HG03342 (cell line): ENCODE results near the gene C1QL1.

ENCODE experiments used
- ATAC-seq: cut with Tn5 transposase; IDR thresholded peaks from one replicate; pipeline ENCODE4 v1.9.1; 2021; ENCODE audit warnings: mild to moderate bottlenecking, moderate library complexity; ENCODE audit not compliant: unreplicated experiment

Gene C1QL1

DNA sequence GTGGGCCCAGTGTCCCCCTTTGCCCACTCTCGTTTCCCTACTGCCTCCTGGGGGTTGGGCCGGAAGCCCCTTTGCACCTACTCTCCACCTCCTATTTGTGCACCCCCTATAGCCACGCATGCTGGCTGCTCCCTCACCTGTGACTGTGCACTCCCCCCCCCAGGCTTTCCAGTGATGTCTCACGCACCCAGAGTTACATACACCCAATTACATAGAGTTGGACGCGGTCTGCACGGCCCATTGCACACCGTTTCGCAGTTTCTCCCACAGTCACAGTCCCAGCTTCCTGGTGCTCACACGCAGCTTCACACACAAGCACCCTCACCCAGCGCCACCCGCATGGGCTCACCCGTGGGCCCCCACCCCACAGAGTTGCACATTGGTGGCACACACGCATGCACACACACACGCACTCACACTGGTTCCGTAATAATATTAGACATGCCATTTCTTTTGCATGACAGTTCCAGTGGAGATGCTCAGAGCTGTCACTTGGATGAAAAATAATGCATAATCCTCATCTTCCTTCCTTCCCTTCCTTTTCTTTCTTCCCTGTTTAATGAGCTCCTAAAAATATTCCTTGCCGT lies 21.5 kb upstream of the C1QL1 start:
- no peak for ATAC-seq

DNA sequence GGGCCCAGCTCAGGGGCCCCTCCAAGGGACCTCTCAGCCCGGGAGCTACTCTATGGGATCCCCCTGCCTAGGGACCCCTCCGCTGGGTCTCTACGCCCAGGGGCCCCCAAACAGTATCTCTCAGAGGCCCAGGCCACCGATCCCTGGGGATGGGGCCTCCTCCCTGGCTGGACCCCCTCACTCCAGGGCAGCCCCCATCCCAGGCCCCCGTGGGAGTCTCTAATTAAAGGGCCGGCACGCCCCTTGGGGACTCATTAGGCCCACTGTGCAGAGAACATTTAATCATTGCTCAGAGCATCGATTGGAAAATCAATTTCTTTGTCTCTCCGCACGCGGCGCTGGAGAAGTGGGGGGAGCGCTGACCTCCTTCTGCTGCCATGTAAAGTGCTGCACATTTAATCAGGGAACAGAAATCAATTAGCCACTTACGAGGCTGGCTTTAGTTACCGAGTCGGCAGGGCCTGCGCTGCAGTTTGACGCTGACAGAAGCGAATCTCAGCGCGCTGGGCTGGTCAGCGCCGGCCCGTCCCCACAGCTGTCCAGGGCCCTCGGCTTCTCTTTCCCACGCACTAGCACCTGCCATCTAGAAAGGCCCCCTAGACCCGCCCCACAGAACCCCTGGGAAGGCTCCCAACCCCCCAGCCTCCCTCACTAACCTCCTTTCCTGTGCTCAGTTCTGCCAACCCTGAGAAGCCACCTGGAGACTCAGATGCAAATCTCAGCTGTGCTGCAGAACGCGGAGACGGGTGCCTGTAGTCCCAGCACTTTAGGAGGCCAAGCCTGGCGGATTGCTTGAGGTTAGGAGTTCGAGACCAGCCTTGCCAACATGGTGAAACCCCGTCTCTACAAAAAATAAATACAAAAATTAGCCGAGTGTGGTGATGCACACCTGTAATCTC lies 20.2 kb upstream of the C1QL1 start:
- no peak for ATAC-seq

DNA sequence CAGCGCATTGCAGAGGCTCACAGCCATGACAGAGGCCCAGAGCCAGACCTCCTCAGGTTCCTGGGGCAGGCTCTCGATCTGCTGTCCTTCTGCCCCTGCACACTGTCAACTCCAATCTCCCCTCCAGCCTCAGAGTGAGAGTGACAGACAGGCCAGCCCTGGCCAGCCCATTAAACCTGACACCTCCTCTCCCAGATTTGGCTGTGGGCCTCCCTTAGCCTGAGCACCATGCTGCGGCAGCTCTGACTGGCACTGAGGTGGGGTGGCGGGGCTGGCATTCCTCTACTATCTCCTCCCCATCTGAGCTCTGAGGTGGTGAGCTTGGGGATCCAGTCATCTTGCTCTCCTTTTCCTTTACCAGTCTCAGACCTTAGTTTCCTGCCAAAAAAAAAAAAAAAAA lies 15.5 kb upstream of the C1QL1 start:
- ATAC-seq, result no peak

DNA sequence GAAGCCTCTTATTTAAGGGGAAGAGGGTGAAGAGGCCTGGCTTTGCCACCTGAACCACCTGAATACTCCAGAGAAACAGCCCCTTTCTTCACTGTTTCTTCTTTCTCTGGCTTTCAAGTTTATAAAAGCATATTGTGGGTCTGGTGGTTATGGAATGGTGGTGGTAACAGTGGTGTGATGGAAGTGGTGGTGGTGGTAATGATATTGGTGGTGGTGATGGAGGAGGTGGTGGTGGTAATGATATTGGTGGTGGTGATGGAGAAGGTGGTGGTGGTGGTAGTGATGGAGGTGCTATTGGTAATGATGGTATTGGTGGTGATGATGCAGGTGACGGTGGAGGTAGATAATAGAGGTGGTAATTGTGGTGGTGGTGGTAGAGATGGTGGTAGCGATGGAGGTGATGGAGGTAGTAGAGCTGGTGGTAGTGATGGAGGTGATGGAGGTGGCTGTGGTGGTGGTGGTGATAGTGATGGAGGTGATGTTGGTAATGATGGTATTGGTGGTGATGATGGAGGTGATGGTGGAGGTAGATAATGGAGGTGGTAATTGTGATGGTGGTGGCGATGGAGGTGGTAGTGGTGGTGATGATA lies 14.1 kb upstream of the C1QL1 start:
- no peak for ATAC-seq

DNA sequence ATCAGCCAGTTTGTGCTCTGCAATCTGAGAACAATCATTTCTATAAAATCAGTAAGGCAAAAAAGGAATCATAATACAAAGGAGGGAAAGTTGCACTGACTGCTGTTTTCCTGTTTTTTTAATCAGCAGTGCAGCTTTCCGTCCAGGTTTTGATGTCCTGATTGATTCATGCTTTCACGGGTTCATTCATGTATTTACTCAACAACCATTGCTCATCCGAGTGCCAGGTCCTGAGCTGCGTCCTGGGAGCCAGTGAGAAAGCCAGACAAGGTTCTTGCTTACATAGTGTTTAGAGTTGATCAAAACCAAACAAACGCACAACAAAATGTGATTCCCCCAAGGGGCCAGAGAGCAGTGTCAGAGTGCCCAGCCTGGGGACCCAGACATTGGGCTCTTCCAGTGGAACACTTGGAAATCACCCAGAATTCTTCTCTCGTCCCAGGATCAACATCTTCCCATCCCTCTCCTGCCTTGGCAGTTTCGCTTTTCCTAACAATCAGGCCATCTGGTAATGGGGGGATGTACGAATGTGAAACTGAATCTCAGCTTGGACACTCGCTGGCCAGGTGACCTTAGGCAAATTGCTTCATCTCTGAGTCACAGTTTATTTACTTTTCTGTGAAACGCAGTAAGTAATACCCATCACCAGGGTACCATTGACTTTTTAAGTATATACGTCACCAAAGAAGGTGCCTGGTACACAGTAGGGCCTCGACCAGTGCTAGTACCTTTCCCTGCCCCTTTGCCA lies 13.3 kb upstream of the C1QL1 start:
- ATAC-seq, result no peak

DNA sequence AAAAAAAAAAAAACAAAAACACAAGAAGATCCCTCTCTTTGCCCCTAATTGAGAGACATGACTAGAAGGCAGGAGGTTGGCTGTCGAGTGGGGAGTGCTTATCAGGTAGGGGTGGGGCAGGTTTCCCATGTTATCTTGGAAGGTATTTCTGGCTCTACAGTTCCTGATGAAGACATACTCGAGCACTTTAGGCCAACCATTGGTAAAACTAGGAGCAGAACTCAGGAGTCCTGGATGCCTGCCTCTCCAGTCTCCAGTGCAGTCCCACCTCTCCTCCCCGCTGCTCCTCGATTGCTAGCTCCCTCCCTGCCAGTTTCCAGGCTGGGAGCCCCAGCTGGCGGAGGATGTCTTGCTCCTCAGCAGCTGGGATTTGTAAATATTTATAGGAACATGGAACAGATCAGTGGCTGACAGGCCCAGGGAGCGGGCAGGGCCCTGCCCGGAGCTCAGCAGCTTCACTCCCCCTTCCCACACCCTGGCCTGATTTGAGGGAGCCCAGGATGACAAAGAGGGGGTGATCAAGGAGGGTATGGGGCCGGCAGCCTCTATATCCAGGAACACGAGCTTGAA lies 11.4 kb upstream of the C1QL1 start:
- ATAC-seq, result no peak

DNA sequence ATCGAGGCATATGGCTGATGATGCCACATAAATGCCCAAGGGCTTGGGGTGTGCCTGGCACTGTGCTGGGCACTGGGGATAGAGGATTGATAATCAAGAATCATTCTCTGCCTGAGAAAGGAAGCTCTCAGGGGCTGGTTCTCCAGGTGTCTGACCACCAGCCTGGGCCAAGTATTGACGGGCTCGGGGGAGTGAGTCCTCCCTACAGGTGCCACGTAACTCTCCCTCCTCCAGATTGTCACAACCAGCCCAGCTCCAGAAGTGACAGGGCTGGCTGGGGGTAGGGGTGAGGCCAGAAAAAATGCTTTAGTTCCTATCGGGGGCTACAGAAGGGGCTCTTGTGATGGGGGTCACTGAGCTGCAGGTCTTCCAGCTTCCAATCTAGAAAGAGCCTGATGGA lies 10.7 kb upstream of the C1QL1 start:
- ATAC-seq, result no peak

DNA sequence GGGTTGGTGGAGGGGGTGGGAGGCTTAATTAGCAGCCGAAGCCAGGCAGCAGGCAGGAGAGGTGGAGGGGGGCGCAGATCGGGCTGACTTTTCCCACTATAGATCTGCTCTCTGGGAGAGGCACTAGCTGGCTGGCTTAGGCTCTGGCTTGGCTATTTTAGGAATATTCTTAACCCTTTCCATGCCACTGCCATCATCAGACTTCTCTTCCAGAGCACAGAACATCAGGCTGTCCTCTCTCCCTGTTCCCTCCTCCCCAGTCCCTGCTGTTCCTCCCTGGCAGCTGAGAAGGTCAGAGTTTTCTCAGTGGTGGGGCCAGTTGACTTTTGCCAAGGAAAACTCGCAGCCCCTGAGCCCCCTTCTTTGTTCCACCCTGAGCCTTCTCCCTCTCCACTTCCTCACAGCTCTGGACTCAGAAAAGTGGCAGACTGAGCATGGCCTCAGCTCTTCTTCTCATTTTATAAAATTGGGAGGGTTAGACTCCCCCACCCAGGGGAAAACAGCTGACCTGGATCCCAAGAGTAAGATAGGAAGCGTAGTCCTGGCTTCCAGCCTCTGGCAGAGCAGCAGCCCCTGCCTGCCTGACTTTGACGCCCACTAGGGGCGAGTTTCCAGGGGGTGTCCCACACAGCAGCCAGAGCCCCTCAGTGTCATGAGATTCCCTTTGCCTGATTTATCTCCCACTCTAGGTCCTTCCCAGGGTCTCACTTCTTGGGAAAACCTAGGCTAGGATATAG lies 9.9 kb upstream of the C1QL1 start:
- no peak for ATAC-seq

DNA sequence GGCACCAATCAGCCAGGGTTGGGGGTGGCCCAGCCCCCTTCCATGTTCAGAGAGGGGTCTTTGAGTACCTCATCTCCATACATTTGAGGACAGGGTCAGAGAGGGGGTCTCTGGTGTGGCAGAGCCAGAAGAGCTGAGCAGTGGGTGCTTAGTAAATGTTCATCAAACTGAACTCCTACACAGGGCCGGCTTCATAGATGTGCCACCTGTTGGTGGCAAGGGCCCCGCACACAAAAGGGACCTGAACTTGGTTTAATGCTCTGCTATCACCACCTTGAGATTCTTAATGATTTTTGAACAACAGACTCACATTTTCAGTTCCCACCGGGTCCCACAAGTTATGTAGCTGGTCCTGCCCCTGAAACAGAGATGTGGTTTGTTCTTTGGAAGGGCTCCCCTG lies 9.0 kb upstream of the C1QL1 start:
- no peak for ATAC-seq

DNA sequence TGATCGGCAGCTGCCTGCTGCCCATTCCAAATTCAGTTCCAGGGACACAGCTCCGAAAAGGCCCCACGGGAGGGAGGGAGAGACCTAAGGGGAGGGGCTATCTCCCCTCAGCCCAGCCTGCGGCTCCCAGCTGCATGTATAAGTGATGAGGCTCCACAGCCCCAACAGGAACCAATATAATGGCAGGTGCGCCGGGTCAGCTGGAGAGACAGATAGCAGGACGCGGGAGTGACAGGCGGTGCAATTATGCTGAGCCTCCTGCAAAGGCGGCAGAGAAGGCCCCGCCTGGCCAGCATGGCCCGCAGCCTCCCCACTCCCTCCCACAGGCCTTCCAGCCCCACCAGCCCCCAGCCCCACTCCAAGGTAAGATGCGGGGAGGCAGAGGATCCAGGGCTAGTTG lies 8.1 kb upstream of the C1QL1 start:
- no peak for ATAC-seq

DNA sequence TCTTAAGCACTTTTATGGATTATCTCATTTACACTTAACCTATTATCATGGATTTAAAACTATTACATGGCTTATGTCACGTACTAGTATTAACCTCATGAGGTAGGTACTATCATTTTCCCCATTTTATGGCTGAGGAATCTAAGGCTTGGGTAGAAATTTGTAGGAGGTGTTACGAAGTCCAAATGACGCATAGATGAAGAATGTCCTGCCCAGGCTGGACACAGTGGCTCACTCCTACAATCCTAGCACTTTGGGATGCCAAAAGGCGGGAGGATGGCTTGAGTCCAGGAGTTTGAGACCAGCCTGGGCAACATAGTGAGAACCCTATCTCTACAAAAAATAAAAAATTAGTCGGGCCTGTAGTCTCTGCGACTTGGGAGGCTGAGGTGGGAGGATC lies 4.8 kb upstream of the C1QL1 start:
- no peak for ATAC-seq

DNA sequence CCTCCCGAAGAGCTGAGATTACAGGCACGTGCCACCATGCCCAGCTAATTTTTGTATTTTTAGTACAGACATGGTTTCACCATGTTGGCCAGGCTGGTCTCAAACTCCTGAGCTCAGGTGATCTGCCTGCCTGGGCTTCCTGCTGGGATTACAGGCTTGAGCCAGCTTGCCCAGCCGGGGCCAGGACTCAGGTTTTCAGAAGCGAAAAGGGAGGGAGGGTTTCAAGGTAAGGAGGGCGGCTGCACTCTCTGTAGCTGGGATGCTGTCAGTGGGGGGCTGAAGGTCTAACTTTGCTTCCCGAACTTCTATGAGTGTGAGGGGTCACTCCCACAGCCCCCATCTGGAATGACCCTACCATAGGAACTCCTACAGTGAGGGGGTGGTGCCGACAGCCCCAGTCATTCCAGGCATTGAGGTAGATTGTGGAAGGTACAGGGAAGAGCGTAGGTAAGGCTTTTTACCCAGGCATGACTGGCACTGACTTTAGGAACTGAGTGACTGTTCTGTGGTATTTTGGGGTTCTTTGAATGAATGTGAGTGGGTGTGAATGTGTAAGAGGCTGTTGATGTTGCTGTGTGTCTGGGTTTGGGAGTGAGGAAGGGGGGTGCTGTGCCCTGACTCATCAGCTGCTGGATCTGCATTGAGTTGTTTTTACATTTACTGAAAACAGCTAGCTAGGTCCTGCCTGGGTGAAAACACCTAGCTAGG lies 3.8 kb upstream of the C1QL1 start:
- ATAC-seq, result no peak

DNA sequence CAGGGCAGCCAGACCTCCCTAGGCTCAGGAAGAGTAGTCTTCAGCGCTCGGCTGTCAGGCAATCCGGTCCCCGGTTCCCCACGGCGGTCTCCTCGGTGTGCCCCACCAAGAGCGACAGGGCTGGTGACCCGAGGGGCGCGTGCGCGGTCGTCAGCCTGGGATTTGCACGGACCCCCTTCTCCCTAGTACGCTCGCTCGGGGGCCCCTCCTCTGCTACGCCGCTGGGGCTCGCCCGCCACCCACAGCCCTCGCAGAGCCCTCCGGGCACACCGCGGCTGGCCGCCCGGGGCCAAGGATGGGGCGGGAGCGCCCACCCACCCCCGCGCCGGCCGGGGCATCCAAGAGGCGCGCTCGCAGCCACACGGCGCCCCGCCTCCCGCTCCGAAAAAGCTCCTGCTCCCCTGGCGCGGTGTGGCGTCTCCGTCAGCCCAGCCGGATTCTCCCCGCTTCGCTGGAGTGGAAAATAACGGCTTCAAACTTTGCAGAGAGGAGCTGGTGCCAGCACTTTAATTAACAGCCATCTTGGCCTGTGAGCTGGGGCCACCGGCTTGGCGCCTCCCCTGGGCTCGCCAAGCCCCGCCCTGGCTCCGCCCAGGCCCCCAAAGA lies 2.1 kb upstream of the C1QL1 start:
- no peak for ATAC-seq

DNA sequence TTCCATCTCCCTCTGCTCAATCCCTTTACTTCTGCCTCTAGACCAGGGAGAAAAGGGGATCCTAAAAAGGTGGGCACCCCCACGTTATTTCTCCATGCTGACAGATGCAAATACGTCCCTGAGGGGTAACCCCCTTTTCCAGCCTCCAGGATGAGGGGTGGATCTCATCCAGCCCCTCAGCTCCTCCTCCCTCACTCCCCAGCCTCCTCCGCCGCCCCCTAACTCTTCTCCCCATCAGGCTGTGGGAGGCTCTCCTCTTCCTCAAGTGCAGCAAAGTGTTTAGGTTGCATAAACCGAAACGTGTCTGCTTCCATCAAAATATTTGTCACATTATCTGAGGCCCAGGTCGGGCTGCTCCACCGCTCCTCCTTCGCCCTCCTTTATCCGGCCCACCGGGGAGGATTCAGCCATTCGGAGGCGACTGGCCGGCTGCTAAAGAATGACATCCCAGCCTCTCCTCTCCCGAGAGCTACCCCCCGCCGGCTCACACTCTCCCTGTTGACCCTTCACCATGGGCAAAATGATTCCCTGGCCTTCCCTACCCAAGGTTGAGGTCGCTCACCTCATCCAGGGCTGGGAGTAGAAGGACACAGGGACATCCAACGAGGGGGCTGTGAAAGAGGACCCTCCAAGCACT lies 1.2 kb upstream of the C1QL1 start:
- no peak for ATAC-seq

DNA sequence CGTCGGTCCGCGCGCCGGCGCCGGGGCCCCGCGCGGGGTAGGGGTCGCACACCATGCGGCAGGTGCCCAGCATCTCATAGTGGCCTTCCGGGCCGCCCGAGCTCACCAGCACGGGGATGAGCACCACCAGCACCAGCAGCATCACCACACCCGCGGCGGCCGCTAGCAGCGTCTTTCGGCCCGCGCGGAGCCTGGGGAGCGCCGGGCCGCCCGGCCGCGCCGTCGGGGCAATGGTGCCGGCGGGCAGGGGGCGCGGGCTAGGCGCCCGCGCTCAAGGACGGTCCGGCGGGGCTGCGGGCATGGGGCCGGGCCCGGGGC lies 237 bp downstream of the C1QL1 start:
- ATAC-seq, result no peak

DNA sequence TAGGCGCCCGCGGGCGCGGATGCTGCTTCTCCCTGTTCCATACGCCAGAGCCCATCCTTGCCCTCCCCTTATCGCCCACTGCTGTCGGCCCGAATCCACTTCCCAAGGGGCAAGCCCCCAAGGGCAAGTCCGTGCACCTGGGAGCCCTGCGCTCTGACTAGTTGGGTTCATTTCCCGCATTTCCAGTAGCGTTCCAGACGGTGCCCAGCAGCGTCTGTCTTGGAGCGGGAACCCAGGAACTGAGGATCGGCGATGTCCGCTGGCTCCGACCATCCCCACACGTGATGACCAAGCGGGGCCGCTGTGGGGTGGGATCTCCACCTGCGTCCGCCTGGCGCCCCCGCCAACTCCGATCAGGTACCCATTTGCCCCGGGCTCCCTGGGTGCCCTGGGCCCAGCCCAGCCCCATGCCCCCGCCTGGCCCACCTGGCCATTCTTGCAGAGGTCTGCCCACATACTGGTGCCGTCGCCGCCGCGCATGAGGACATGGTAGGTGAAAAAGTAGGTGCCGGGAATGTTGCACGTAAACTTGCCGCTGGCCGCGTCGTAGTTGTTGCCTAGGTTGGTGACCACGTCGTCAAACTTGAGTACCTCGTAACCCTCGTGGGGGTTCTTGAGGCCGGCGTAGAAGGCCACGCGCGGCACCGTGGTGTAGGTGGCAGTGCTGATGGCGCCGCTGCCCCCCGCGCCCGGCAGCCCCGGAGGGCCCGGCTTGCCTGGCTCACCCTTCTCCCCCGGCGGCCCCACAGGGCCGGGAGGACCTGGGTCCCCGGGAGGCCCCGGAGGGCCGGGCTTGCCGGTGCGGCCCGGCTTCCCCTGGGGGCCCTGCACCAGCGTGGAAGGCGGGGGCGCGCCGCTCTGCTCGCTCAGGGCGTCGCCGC lies 837 bp downstream of the C1QL1 start:
- no peak for ATAC-seq

DNA sequence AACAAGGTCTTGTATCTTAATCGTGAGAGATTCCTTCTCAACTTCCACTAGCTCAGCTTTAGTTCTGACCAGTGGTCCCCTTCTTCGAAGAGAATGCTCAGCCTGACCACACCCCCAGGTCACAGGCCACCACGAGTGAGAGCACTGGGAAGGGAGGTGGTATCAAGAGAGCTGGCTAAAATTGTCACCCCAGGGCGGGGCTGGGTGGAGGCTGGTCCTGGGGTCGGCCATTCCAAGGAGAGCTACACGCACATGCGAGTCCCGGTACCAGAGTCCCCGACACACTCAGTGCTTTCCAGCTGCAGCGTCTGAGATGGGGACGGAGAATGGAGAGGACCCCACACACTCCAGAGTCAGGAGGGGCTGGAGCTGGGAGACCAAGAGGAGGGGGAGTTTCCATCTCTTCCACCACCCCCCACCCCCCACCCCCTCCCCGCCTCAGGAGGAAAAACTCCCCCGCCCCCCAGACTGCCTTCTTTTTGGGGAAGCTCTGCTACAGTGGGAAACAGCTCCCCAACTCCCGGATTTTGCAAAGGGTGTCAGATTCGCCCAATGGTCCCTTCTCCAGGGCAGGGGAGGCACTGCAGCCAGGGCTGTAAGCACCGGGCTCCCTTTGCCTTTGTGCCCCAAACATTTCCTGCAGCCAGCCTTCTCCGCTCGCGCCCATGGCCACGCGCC lies 1.6 kb downstream of the C1QL1 start:
- ATAC-seq, result no peak
